Peyer's patch (tissue), 4 donors: ENCODE measurements around the gene NUP50. TPM values are rescaled to one million over a fixed set of nuclear protein-coding genes. Genes with fewer than 3 reads are reported as not detected.

Experiments used
- DNase-seq, 3 donors: peaks; one replicate each; pipeline ENCODE4 v3.0.0-alpha.2; 2017 to 2019
- H3K27ac ChIP-seq, 4 donors: fragments of 200-600 bp; sonication (generic); one replicate each; pipeline ENCODE4 v1.5.1; 2016 to 2019
- H3K27me3 ChIP-seq, 2 donors: fragments of 200-600 bp; sonication (generic); one replicate each; pipeline ENCODE4 v1.5.1; 2019
- H3K36me3 ChIP-seq, 3 donors: fragments of 200-600 bp; sonication (generic); one replicate each; pipeline ENCODE4 v1.5.1; 2016 to 2019
- H3K4me1 ChIP-seq, 4 donors: fragments of 200-600 bp; sonication (generic); one replicate each; pipeline ENCODE4 v1.5.1; 2016 to 2019
- H3K4me3 ChIP-seq, 4 donors: fragments of 200-600 bp; sonication (generic); 1 replicate in 3 of 4; 2 replicates in 1 of 4; pipeline ENCODE4 v1.5.1; 2016 to 2019; ENCODE audit warnings: mild to moderate bottlenecking in 1 of 4
- H3K9me3 ChIP-seq, 4 donors: fragments of 200-600 bp; sonication (generic); one replicate each; pipeline ENCODE4 v1.5.1; 2016 to 2019; ENCODE audit warnings: mild to moderate bottlenecking in 1 of 4
- POLR2A ChIP-seq, 2 donors: fragments of 450-650 bp; IDR thresholded peaks; one replicate each; pipeline ENCODE4 v1.5.1; 2017; ENCODE audit warnings: antibody characterized with exemption in 2 of 2, mild to moderate bottlenecking in 2 of 2, moderate library complexity in 2 of 2
- total RNA-seq, 4 donors: library from RNA; depleted of rRNA; stranded (reverse); fragments of >200 nt; gene quantifications; one replicate each; pipeline ENCODE4 v1.1.0, GENCODE V29; 2016
- TF ChIP-seq, protein P1 (sequence below), 6 experiments: fragments of 450-650 bp in 4 of 6; fragments of 200-600 bp in 2 of 6; sonication (generic) in 1 of 6; IDR thresholded peaks; one replicate each; pipeline ENCODE4 v1.5.1; 2017 to 2019; ENCODE audit warnings: antibody characterized with exemption in 6 of 6, mild to moderate bottlenecking in 3 of 6, moderate library complexity in 1 of 6

NUP50 gene
- total RNA-seq, 4 donors from 2014 or later = 67.8 to 96.8 (median 75.8) TPM

- no peak overlapping the region for H3K27ac ChIP-seq
- DNase-seq = no peak
- H3K36me3 ChIP-seq = peaks cover 0 to 12% (median 0%) of the 10 kb centered on the region in 3 donors
- no peaks in the 10 kb centered on the region for H3K27me3 ChIP-seq
- peaks cover 0 to 5% (median 0%) of the 10 kb centered on the region in 4 donors for H3K9me3 ChIP-seq
- H3K4me3 ChIP-seq = no peak overlapping the region
- no peaks in the 10 kb centered on the region for H3K4me1 ChIP-seq
- TF ChIP-seq, protein P1, sequence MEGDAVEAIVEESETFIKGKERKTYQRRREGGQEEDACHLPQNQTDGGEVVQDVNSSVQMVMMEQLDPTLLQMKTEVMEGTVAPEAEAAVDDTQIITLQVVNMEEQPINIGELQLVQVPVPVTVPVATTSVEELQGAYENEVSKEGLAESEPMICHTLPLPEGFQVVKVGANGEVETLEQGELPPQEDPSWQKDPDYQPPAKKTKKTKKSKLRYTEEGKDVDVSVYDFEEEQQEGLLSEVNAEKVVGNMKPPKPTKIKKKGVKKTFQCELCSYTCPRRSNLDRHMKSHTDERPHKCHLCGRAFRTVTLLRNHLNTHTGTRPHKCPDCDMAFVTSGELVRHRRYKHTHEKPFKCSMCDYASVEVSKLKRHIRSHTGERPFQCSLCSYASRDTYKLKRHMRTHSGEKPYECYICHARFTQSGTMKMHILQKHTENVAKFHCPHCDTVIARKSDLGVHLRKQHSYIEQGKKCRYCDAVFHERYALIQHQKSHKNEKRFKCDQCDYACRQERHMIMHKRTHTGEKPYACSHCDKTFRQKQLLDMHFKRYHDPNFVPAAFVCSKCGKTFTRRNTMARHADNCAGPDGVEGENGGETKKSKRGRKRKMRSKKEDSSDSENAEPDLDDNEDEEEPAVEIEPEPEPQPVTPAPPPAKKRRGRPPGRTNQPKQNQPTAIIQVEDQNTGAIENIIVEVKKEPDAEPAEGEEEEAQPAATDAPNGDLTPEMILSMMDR (IDR thresholded peaks at IDR 0.05) = no peak
Observed at GRCh38 chr22:45136594-45136993, 27.1 kb upstream of the NUP50 start.

DNA sequence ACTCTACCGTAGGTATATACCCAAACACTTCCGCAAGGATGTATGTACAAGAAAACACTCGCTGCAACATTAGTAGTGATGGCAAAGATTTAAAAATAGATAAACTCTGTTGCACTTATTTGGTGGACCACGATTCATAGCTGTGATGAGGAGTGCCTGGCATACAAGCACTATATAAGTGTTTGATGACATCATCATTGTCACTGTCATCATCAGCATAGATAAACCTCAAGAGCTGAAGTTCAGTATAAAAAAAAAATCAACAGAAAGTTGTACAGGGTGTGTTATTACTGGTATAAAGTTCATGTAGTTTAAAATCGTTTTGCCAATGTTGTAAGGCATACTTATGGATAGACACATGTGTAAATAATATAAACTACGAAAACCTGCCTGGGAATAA is 24.0 kb upstream of the NUP50 start:
- Histone ChIP-seq H3K4me3 (no peak overlapping the region), H3K9me3 (peaks cover 0 to under 1% (median 0%) of the 10 kb centered on the region in 4 donors), H3K36me3 (peaks cover 0 to 3% (median 0%) of the 10 kb centered on the region in 3 donors), H3K4me1 (no peaks in the 10 kb centered on the region), H3K27me3 (no peaks in the 10 kb centered on the region), H3K27ac (no peak overlapping the region)
- TF ChIP-seq POLR2A (IDR thresholded peaks at IDR 0.05) = no peak
- TF ChIP-seq, protein P1 (IDR thresholded peaks at IDR 0.05) = no peak
- DNase-seq = no peak

DNA sequence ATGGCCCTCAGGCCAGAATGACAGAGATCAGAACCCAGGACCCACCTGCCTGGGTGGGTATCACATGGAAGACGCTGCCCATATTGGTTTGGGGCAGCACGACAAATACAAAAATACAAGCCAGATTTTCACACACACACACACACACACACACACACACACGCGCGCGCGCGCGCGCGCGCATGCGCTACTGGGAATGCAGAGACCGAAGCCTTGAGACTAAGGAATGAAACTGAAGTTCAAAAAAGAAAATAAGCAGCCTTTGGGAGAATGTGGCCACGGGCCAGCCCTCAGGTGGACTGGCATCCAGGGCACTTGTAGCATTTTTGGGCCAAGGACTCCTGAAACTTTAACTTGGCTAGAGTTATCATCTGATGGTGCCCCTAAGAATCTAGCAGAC is 21.3 kb upstream of the NUP50 start:
- no peak for TF ChIP-seq POLR2A (IDR thresholded peaks at IDR 0.05)
- TF ChIP-seq, protein P1 (IDR thresholded peaks at IDR 0.05) = no peak
- Histone ChIP-seq H3K27ac (no peak overlapping the region), H3K27me3 (no peaks in the 10 kb centered on the region), H3K4me1 (no peaks in the 10 kb centered on the region), H3K4me3 (no peak overlapping the region), H3K9me3 (no peaks in the 10 kb centered on the region), H3K36me3 (no peaks in the 10 kb centered on the region)
- no peak for DNase-seq

DNA sequence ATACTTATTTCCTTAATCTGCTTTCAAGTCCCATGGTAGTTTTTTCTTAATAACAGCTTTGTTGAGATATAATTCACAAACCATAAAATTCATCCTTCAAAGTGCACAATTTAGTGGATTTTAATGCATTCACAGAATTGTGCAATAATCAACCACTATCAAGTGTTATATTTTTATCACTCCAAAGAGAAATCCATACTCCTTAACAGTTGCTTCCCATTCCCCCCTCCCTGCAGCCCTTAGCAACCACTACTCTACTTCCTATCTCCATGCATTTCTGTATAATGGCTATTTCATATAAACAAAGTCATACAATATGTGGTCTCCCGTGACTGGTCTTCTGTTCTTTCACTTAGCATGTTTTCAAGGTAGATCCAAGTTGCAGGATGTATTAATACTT is 18.8 kb upstream of the NUP50 start:
- Histone ChIP-seq H3K27ac (no peak overlapping the region), H3K4me1 (no peaks in the 10 kb centered on the region), H3K4me3 (no peak overlapping the region), H3K36me3 (no peaks in the 10 kb centered on the region), H3K27me3 (no peaks in the 10 kb centered on the region), H3K9me3 (no peaks in the 10 kb centered on the region)
- DNase-seq = no peak
- TF ChIP-seq POLR2A (IDR thresholded peaks at IDR 0.05) = no peak
- TF ChIP-seq, protein P1 (IDR thresholded peaks at IDR 0.05) = no peak

DNA sequence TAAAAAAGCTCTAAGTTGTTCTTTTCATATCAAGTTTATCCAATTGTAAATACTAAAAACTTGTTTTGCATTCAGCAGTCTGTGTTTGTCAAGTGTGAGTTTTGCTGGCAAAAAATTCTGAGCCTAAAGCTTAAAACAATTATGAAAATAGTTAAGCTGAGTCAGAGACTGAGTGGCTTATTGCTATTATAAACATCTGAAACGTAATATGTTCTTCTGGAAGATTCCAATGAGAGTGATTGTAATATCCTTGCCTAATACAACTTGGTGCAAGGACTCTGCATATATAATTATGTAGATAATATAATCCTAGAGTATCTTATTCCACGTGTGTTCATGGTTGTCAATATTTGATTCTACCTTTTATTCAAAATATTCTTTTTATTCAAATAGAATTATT is 14.1 kb upstream of the NUP50 start:
- TF ChIP-seq, protein P1 (IDR thresholded peaks at IDR 0.05) = no peak
- TF ChIP-seq POLR2A (IDR thresholded peaks at IDR 0.05) = no peak
- H3K36me3 ChIP-seq = no peaks in the 10 kb centered on the region
- H3K27ac ChIP-seq = no peak overlapping the region
- H3K9me3 ChIP-seq = no peaks in the 10 kb centered on the region
- no peak for DNase-seq
- H3K27me3 ChIP-seq = no peaks in the 10 kb centered on the region
- H3K4me1 ChIP-seq = peaks cover 0 to 6% (median 0%) of the 10 kb centered on the region in 4 donors
- H3K4me3 ChIP-seq = no peak overlapping the region

GRCh38 chr22:45150139-45150538 is 13.6 kb upstream of the NUP50 start:
- no peak for TF ChIP-seq POLR2A (IDR thresholded peaks at IDR 0.05)
- TF ChIP-seq, protein P1 (IDR thresholded peaks at IDR 0.05) = no peak

More at GRCh38 chr22:45150139-45150538, 13.6 kb upstream of the NUP50 start:
- no peak overlapping the region for H3K4me3 ChIP-seq
- H3K27ac ChIP-seq = peak overlapping the region in 1 of 4 donors; percentile 11
- H3K27me3 ChIP-seq = no peaks in the 10 kb centered on the region
- H3K4me1 ChIP-seq = peaks cover 0 to 6% (median 0%) of the 10 kb centered on the region in 4 donors
- no peaks in the 10 kb centered on the region for H3K36me3 ChIP-seq
- no peak for DNase-seq
- H3K9me3 ChIP-seq = no peaks in the 10 kb centered on the region
